Breast epithelium (tissue), 4 donors: ENCODE data around the gene ABLIM2. TPM values are rescaled to one million over a fixed set of nuclear protein-coding genes. Genes with fewer than 3 reads are reported as not detected.
A peak's percentile ranks its signal among the peaks of the same experiment; 100 is the strongest.

Experiments used
- DNase-seq, 2 donors: peaks; one replicate each; pipeline ENCODE4 v3.0.0-alpha.2; 2019; ENCODE audit warnings: low spot score in 2 of 2
- H3K27ac ChIP-seq, 2 donors: fragments of 200-600 bp; sonication (generic) in 1 of 2; one replicate each; pipeline ENCODE4 v1.5.1; 2016 to 2019; ENCODE audit warnings: mild to moderate bottlenecking in 1 of 2
- H3K27me3 ChIP-seq, 2 donors: fragments of 200-600 bp; sonication (generic) in 1 of 2; one replicate each; pipeline versions ENCODE4 v1.5.1 to v1.6.0; 2017 to 2019; ENCODE audit warnings: control low read depth in 1 of 2, mild to moderate bottlenecking in 1 of 2
- H3K36me3 ChIP-seq: fragments of 200-600 bp; one replicate; pipeline ENCODE4 v1.5.1; 2019
- H3K4me1 ChIP-seq, 2 donors: fragments of 200-600 bp; sonication (generic); one replicate each; pipeline ENCODE4 v1.5.1; 2016 to 2019; ENCODE audit warnings: control low read depth in 1 of 2
- H3K4me3 ChIP-seq, 3 donors: fragments of 200-600 bp; sonication (generic); 1 replicate in 2 of 3; 2 replicates in 1 of 3; pipeline ENCODE4 v1.5.1; 2016 to 2019; ENCODE audit warnings: mild to moderate bottlenecking in 3 of 3, moderate library complexity in 2 of 3
- H3K9me3 ChIP-seq, 2 donors: fragments of 200-600 bp; sonication (generic) in 1 of 2; one replicate each; pipeline ENCODE4 v1.5.1; 2016 to 2019; ENCODE audit warnings: control low read depth in 1 of 2
- POLR2A ChIP-seq: fragments of 450-650 bp; IDR thresholded peaks from one replicate; pipeline ENCODE4 v1.6.1; 2016; ENCODE audit warnings: antibody characterized with exemption, mild to moderate bottlenecking, moderate library complexity
- POLR2AphosphoS5 ChIP-seq, 3 donors: sonication (generic); formaldehyde crosslinking; IDR thresholded peaks; one replicate each; pipeline ENCODE4 v1.6.1; 2017; ENCODE audit warnings: antibody characterized with exemption in 3 of 3
- intact Hi-C: fragments of 100-400 bp; cut with DNase I; formaldehyde crosslinking; loops from one replicate; pipeline ENCODE4 v1.15.1; 2023; ENCODE audit warnings: low total_unique reads
- total RNA-seq, 3 donors: library from RNA; depleted of rRNA; stranded (reverse); fragments of >200 nt; gene quantifications; one replicate each; pipeline ENCODE4 v1.1.0, GENCODE V29; 2016
- TF ChIP-seq, protein P1 (sequence below), 3 donors: fragments of 450-650 bp; IDR thresholded peaks; one replicate each; pipeline ENCODE4 v1.5.1; 2016 to 2017; ENCODE audit warnings: antibody characterized with exemption in 3 of 3, mild to moderate bottlenecking in 3 of 3, moderate library complexity in 3 of 3

The ABLIM2 gene
- total RNA-seq, 3 donors from 2014 or later: 4.8 to 11.5 (median 8.2) TPM

DNA sequence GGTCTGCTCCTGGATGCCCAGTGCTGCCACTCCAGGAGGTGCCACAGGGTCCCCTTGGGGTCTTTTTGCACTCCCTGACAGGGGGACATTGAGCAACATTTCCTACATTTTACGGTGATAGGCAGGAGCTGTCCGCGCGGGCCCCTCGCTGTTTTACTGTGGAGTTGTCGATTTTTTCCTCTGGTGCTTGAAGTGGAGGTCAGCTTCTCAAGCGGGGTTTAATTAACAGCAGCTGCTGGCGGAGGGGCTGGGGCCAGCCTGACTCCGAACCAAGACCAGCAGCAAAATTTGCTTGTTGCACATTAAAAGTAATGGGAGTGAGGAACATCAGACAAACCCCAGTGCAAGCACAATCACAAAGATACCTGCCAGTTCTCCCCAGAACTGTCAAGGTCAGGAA is 27.3 kb upstream of the ABLIM2 start:
- peaks cover 0 to 5% of the 10 kb centered on the region in 2 donors for H3K4me1 ChIP-seq

DNA sequence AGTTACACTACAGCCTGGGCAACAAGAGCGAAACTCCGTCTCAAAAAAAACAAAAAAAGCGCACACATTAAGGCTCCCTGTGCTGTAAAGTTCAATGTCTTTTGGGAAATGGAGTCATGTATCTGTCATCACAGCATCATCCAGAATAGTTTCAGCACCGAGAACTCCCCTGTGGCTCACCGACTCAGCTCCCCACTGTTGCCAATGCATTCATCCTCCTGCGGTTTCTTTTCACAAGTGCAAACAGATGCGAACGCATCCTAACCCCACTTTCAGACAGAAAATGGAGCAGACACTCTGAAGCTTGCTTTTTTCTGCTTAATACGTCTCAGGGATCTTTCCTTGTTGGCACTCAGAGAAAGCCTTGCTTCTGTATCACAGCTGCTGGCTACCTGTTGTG is 26.7 kb upstream of the ABLIM2 start:
- H3K4me1 ChIP-seq: peaks cover 0 to 5% of the 10 kb centered on the region in 2 donors
- no peaks in the 10 kb centered on the region for H3K9me3 ChIP-seq
- no peaks in the 10 kb centered on the region for H3K36me3 ChIP-seq
- no peak overlapping the region for H3K4me3 ChIP-seq
- intact Hi-C loops: no loop called here
- TF ChIP-seq, protein P1, sequence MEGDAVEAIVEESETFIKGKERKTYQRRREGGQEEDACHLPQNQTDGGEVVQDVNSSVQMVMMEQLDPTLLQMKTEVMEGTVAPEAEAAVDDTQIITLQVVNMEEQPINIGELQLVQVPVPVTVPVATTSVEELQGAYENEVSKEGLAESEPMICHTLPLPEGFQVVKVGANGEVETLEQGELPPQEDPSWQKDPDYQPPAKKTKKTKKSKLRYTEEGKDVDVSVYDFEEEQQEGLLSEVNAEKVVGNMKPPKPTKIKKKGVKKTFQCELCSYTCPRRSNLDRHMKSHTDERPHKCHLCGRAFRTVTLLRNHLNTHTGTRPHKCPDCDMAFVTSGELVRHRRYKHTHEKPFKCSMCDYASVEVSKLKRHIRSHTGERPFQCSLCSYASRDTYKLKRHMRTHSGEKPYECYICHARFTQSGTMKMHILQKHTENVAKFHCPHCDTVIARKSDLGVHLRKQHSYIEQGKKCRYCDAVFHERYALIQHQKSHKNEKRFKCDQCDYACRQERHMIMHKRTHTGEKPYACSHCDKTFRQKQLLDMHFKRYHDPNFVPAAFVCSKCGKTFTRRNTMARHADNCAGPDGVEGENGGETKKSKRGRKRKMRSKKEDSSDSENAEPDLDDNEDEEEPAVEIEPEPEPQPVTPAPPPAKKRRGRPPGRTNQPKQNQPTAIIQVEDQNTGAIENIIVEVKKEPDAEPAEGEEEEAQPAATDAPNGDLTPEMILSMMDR (IDR thresholded peaks at IDR 0.05): no peak
- no peak for TF ChIP-seq POLR2A
- TF ChIP-seq POLR2AphosphoS5 (IDR thresholded peaks at IDR 0.05): peak in 1 of 3 donors; percentile 69
- peak overlapping the region in 1 of 2 donors; percentile 63 for H3K27ac ChIP-seq
- H3K27me3 ChIP-seq: no peaks in the 10 kb centered on the region
- DNase-seq: no peak

More for the DNA sequence above, 27.3 kb upstream of the ABLIM2 start:
- H3K4me3 ChIP-seq: peak overlapping the region in 1 of 3 donors; percentile 15
- peak overlapping the region in 1 of 2 donors; percentile 38 for H3K27ac ChIP-seq
- no peaks in the 10 kb centered on the region for H3K36me3 ChIP-seq
- intact Hi-C loops: no loop called here
- H3K9me3 ChIP-seq: no peaks in the 10 kb centered on the region
- no peaks in the 10 kb centered on the region for H3K27me3 ChIP-seq
- TF ChIP-seq POLR2A: no peak
- TF ChIP-seq, protein P1 (IDR thresholded peaks at IDR 0.05): no peak
- no peak for TF ChIP-seq POLR2AphosphoS5 (IDR thresholded peaks at IDR 0.05)
- DNase-seq: no peak

DNA sequence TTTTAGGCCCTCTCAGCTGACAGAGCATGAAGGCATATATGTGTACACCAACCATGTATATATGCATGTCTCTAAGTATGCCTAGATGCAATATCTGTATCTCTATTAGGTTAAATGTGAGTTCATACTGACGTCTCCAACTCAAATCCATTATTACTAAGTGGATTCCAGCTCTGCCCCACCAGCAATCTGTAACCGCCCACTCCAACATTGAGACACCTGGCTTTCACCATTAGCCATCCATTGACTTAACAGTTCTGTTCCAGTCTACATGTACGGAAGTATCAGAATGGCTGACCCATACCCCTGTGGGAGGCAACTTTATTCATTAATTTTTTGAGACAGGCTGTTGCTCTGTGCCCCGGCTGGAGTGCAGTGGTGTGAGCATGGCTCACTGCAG is 25.4 kb upstream of the ABLIM2 start:
- H3K4me1 ChIP-seq: peaks cover 0 to 5% of the 10 kb centered on the region in 2 donors
- H3K27me3 ChIP-seq: no peaks in the 10 kb centered on the region
- peak overlapping the region in 1 of 2 donors; percentile 23 for H3K27ac ChIP-seq
- DNase-seq: no peak
- H3K36me3 ChIP-seq: no peaks in the 10 kb centered on the region
- intact Hi-C loops: no loop called here
- no peak overlapping the region for H3K4me3 ChIP-seq
- no peak for TF ChIP-seq POLR2A
- TF ChIP-seq, protein P1 (IDR thresholded peaks at IDR 0.05): no peak
- TF ChIP-seq POLR2AphosphoS5 (IDR thresholded peaks at IDR 0.05): no peak
- H3K9me3 ChIP-seq: no peaks in the 10 kb centered on the region

DNA sequence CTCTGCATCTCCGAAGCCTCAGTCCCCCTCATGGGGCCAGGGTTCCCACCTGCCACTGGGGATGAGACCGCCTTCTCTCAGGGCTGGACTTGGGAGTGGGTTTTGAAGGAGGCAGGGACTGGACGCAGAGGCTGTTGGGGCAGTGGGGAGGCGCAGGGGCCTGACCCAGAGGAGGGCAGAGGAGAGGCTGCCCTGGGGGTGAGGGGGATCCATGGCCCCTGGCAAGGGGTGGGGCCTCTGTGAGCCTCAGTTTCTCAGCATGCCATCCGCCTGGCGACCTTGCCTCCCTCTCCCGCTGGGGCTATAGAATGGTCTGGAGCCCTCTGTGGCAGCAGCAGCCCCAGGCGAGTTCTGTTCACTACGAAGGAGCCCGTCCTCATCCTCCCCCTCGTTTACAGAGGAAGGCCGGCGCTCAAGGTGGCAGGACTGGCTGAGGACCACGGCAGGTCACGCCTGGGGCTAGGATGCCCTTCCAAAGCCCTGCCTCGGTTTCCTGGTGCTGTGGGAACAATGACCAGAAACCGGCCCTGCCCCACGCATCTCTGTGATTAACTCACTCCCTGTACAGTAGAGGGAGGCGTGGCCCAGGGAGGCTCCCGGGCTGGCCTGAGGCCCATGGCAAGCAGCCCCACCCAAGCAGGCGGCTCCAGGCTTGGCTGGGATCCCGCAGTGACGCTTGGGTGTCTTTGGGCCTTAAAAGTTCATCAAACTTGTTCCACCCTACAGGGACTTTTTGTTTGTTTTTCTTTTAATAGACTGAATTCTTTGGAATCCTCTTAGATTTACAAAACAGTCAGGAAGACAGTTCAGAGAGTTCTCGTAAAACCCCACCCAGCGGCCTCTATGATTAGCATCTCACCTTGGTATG is 24.5 kb upstream of the ABLIM2 start:
- no peak for TF ChIP-seq POLR2A
- peak in 2 of 3 donors; percentile 12 to 24 for TF ChIP-seq POLR2AphosphoS5 (IDR thresholded peaks at IDR 0.05)
- Histone ChIP-seq H3K4me3 (no peak overlapping the region), H3K36me3 (no peaks in the 10 kb centered on the region), H3K4me1 (peaks cover 0 to under 1% of the 10 kb centered on the region in 2 donors), H3K27me3 (no peaks in the 10 kb centered on the region), H3K9me3 (no peaks in the 10 kb centered on the region), H3K27ac (no peak overlapping the region)
- intact Hi-C loops: no loop called here
- peak in 1 of 2 donors; percentile 35 for DNase-seq

DNA sequence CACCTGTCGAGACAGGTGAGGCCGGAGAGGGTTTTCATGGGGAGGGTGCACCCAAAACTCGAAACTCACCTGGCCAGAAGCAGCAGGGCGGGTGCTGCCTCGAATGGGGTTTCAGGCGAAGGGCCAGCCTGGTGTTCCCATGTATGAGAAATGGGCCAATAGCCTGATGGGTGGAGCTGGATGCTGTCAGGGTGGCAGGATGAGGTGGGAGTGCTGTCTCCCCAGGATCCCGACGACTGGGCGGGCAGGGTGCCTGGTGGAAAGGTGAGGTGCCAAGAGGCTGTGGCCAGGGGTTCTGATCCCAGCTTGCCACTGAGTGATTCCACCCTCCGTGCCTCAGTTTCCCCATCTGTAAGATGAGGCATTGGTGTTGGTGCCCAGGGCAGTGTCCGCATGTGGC is 23.7 kb upstream of the ABLIM2 start:
- Histone ChIP-seq H3K9me3 (no peaks in the 10 kb centered on the region), H3K36me3 (no peaks in the 10 kb centered on the region), H3K4me1 (no peaks in the 10 kb centered on the region), H3K27ac (no peak overlapping the region), H3K4me3 (no peak overlapping the region), H3K27me3 (no peaks in the 10 kb centered on the region)
- TF ChIP-seq POLR2A (no peak), POLR2AphosphoS5 (IDR thresholded peaks at IDR 0.05) (no peak)
- TF ChIP-seq, protein P1 (IDR thresholded peaks at IDR 0.05): no peak
- intact Hi-C loops: no loop called here
- no peak for DNase-seq
